NT2/D1 (cell line): Measurements from ENCODE around the gene PSMB5.

Experiments used
- DNase-seq: peaks from one replicate; pipeline ENCODE4 v3.0.0-alpha.2; 2011; ENCODE audit warnings: low read depth, low spot score
- H3K27me3 ChIP-seq: 2 replicates; pipeline ENCODE4 v1.6.0; 2011; ENCODE audit warnings: mild to moderate bottlenecking; ENCODE audit not compliant: insufficient read length, insufficient read depth
- H3K36me3 ChIP-seq: 2 replicates; pipeline ENCODE4 v1.6.1; 2011; ENCODE audit warnings: mild to moderate bottlenecking, low read length, mixed read lengths; ENCODE audit not compliant: insufficient read depth, insufficient read length
- H3K4me1 ChIP-seq: 2 replicates; pipeline ENCODE4 v1.5.1; 2011; ENCODE audit not compliant: insufficient read depth, insufficient read length
- H3K4me3 ChIP-seq: 2 replicates; pipeline ENCODE4 v1.5.1; 2011; ENCODE audit warnings: low read depth; ENCODE audit not compliant: insufficient read length
- H3K9ac ChIP-seq: 2 replicates; pipeline ENCODE4 v1.6.0; 2011; ENCODE audit warnings: low read depth; ENCODE audit not compliant: insufficient read length
- H3K9me3 ChIP-seq: 2 replicates; pipeline ENCODE4 v1.5.1; 2011; ENCODE audit warnings: mild to moderate bottlenecking, low read length; ENCODE audit not compliant: insufficient read depth
- SUZ12 ChIP-seq: IDR thresholded peaks from 2 replicates; pipeline ENCODE4 v1.6.1; 2011; ENCODE audit not compliant: insufficient read length, insufficient read depth; ENCODE audit errors: extremely low read depth
- YY1 ChIP-seq: IDR thresholded peaks from 2 replicates; pipeline ENCODE4 v1.6.1; 2011; ENCODE audit not compliant: insufficient read length, insufficient read depth
- ZNF274 ChIP-seq: IDR thresholded peaks from 2 replicates; pipeline ENCODE4 v1.6.1; 2011; ENCODE audit warnings: mild to moderate bottlenecking, low read depth, low read length

PSMB5 gene

GRCh38 chr14:22980672-22981089, 54.0 kb downstream of the PSMB5 start:
- peaks cover 17% of the 10 kb centered on the region for H3K4me1 ChIP-seq
- H3K27me3 ChIP-seq = no peaks in the 10 kb centered on the region
- H3K9me3 ChIP-seq = no peaks in the 10 kb centered on the region
- H3K36me3 ChIP-seq = no peaks in the 10 kb centered on the region
- DNase-seq = no peak
- no peak overlapping the region for H3K9ac ChIP-seq
- no peak for TF ChIP-seq ZNF274
- no peak for TF ChIP-seq YY1
- TF ChIP-seq SUZ12 = no peak
- H3K4me3 ChIP-seq = no peak overlapping the region

GRCh38 chr14:22979748-22980392, 54.8 kb downstream of the PSMB5 start:
- Histone ChIP-seq H3K9me3 (0 out of 2 replicates have a peak, but pooled peaks cover 3% of the 10 kb centered on the region), H3K27me3 (no peaks in the 10 kb centered on the region), H3K4me3 (no peak overlapping the region), H3K36me3 (no peaks in the 10 kb centered on the region), H3K4me1 (peaks cover 20% of the 10 kb centered on the region), H3K9ac (no peak overlapping the region)
- DNase-seq = no peak
- TF ChIP-seq SUZ12 = no peak
- TF ChIP-seq YY1 = no peak

GRCh38 chr14:22978981-22979671, 55.6 kb downstream of the PSMB5 start:
- Histone ChIP-seq H3K9me3 (0 out of 2 replicates have a peak, but pooled peaks cover 3% of the 10 kb centered on the region), H3K9ac (peak overlapping the region; percentile 32), H3K4me1 (peaks cover 27% of the 10 kb centered on the region), H3K4me3 (no peak overlapping the region), H3K27me3 (no peaks in the 10 kb centered on the region), H3K36me3 (peaks cover 6% of the 10 kb centered on the region)
- DNase-seq = no peak
- no peak for TF ChIP-seq ZNF274
- TF ChIP-seq YY1 = no peak
- no peak for TF ChIP-seq SUZ12

DNA sequence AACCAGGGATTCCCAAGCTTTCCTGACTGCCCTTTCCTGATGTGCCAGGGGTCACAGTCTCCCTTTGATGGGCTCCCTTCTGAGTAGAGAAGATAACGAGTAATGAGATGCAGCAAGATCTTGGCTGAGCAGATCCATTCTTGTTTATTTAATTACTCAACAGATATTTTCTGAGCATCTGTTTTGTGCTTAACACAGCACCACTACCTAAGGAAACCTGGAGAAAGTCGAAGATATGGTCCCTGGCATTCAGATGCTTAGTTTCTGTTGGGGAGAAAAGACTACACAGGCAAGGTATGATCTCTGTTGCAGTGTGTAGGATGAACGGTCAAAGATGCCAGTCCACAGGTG, 56.2 kb downstream of the PSMB5 start:
- Histone ChIP-seq H3K36me3 (peaks cover 8% of the 10 kb centered on the region), H3K9me3 (0 out of 2 replicates have a peak, but pooled peaks cover 3% of the 10 kb centered on the region), H3K9ac (peak overlapping the region; percentile 65), H3K4me1 (peaks cover 29% of the 10 kb centered on the region), H3K27me3 (no peaks in the 10 kb centered on the region), H3K4me3 (no peak overlapping the region)
- DNase-seq = no peak
- TF ChIP-seq SUZ12 (no peak), YY1 (no peak), ZNF274 (no peak)

DNA sequence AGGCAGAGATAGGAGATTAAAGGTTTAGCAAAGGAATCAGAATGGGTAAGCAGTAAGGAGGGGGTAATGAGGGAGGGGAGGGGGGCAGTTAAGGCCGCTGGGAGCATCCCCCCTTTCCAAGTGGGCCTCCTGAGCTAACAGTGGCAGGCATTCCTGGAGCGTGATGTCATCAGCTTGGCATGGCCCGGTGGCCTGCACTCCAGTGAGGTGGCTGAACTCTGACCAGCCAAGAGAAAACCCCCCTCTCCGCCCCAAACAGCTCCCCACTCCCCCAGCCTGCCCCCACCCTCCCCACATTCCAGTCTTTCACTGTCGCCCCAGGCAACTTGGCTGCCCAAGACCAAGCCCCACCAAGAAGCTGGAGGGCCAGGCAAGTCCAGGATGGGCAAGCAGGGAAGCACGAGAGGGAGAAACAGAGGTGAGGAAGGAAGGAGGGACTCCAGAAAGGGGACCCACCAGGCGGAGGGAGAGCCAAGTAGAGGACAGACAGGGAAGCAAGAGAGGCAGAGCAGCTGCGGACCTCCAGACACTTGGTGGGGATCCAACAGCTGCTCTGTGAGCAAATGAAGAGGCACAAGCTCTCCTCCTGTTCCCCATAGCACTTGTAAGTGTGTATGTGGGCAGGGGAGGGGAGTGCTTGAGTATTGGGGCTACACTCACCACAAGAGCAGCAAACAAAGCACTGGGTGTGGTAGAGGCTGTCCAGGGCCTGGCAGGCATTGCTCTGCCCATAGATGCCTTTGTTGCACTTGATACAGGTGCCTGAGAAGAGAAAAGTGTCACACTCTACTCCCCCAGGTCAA, 56.8 kb downstream of the PSMB5 start:
- Histone ChIP-seq H3K9ac (peak overlapping the region; percentile 65), H3K27me3 (no peaks in the 10 kb centered on the region), H3K36me3 (peaks cover 8% of the 10 kb centered on the region), H3K9me3 (0 out of 2 replicates have a peak, but pooled peaks cover 3% of the 10 kb centered on the region), H3K4me3 (no peak overlapping the region), H3K4me1 (peaks cover 29% of the 10 kb centered on the region)
- peak; percentile 92 for DNase-seq
- TF ChIP-seq YY1 (no peak), SUZ12 (no peak), ZNF274 (no peak)

- H3K27me3 ChIP-seq = no peaks in the 10 kb centered on the region
- 0 out of 2 replicates have a peak, but pooled peaks cover 3% of the 10 kb centered on the region for H3K9me3 ChIP-seq
- TF ChIP-seq ZNF274 (no peak), SUZ12 (no peak)
- H3K9ac ChIP-seq = peak overlapping the region; percentile 54
- peaks cover 8% of the 10 kb centered on the region for H3K36me3 ChIP-seq
- DNase-seq = no peak
- H3K4me3 ChIP-seq = no peak overlapping the region
- H3K4me1 ChIP-seq = peaks cover 26% of the 10 kb centered on the region
These were observed 57.3 kb downstream of the PSMB5 start for GRCh38 chr14:22977434-22977683.
